SK-N-MC (cell line): ENCODE measurements around the gene ACP7.

Source experiments
- EZH2 ChIP-seq: fragments of 200-600 bp; sonication (generic); IDR thresholded peaks from one replicate; pipeline ENCODE4 v1.6.1; 2017; ENCODE audit warnings: antibody characterized with exemption
- POLR2AphosphoS5 ChIP-seq: IDR thresholded peaks from 2 replicates; pipeline ENCODE4 v1.6.1; 2012; ENCODE audit warnings: mild to moderate bottlenecking, low read depth, low read length, borderline replicate concordance

GRCh38 chr19:39126312-39127187, 42.4 kb downstream of the ACP7 start:
- TF ChIP-seq EZH2: no peak
- no peak for TF ChIP-seq POLR2AphosphoS5
